Measurements from ENCODE around the gene ABCB1.

DNA sequence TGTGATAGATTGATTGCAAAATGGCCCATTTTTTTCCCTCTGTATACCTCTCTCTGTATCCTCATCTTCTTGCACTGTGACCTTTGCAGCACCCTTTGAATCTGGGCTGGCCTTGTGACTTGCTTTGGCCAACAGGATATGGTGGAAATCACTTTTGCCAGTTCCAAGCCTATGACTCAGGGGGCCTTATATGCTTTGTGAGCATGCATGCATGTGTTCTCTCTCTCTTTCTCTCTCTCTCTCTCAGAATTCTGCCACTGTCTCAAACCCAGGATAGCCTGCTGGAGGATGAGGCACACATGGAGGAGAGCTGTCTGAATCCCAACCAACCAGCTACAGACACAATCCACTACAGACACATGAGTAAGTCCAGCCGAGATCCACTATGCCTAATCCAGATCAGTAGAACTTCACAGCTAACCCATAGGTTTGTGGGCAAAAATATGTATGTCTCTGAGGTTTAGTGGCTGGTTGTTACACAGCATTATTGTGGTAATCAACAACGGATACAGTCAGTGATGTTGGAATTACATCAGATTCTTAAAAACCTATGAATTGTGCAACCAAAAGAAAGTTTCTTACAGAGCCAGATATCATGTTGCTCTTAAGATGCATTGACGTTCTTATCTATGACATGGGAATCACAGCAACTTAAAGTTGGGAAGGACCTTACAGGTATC, 83.4 kb downstream of the ABCB1 start:
- TF ChIP-seq, protein P1, sequence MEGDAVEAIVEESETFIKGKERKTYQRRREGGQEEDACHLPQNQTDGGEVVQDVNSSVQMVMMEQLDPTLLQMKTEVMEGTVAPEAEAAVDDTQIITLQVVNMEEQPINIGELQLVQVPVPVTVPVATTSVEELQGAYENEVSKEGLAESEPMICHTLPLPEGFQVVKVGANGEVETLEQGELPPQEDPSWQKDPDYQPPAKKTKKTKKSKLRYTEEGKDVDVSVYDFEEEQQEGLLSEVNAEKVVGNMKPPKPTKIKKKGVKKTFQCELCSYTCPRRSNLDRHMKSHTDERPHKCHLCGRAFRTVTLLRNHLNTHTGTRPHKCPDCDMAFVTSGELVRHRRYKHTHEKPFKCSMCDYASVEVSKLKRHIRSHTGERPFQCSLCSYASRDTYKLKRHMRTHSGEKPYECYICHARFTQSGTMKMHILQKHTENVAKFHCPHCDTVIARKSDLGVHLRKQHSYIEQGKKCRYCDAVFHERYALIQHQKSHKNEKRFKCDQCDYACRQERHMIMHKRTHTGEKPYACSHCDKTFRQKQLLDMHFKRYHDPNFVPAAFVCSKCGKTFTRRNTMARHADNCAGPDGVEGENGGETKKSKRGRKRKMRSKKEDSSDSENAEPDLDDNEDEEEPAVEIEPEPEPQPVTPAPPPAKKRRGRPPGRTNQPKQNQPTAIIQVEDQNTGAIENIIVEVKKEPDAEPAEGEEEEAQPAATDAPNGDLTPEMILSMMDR (IDR thresholded peaks at IDR 0.05; ENCODE audit: extremely low read depth in 1 of 2, insufficient read depth in 1 of 2, low read depth in 1 of 2, low read length in 2 of 2), result no peak
- no peak for TF ChIP-seq POLR2A (IDR thresholded peaks at IDR 0.05; ENCODE audit: low read depth, low read length)
- no peak for TF ChIP-seq POLR2AphosphoS5 (IDR thresholded peaks at IDR 0.05; ENCODE audit: insufficient read depth, low read depth, low read length)
